Trophoblast cell (in vitro differentiated cells and primary cell): ENCODE measurements around the gene STAT3.

Source experiments
- DNase-seq, 2 donors: peaks; one replicate each; pipeline ENCODE4 v3.0.0-alpha.2; 2016
- H2AFZ ChIP-seq: 2 replicates; pipeline ENCODE4 v1.6.1; 2013; ENCODE audit warnings: low read length, moderate library complexity, mild to moderate bottlenecking; ENCODE audit not compliant: insufficient read depth, poor library complexity
- H2AK5ac ChIP-seq: 2 replicates; pipeline ENCODE4 v1.6.1; 2013; ENCODE audit warnings: mild to moderate bottlenecking, low read length
- H2BK120ac ChIP-seq: 2 replicates; pipeline ENCODE4 v1.6.1; 2013; ENCODE audit warnings: low read length, mild to moderate bottlenecking, moderate library complexity; ENCODE audit not compliant: insufficient read depth, poor library complexity
- H2BK12ac ChIP-seq: 2 replicates; pipeline ENCODE4 v1.6.1; 2013; ENCODE audit warnings: mild to moderate bottlenecking, low read length, moderate library complexity
- H2BK5ac ChIP-seq: 2 replicates; pipeline ENCODE4 v1.6.1; 2013; ENCODE audit warnings: low read length, low read depth, moderate library complexity, mild to moderate bottlenecking; ENCODE audit not compliant: poor library complexity
- H3K14ac ChIP-seq: 2 replicates; pipeline ENCODE4 v1.6.1; 2013; ENCODE audit warnings: mild to moderate bottlenecking, low read length
- H3K18ac ChIP-seq: 2 replicates; pipeline ENCODE4 v1.6.1; 2013; ENCODE audit warnings: mild to moderate bottlenecking, low read length
- H3K23ac ChIP-seq: 2 replicates; pipeline ENCODE4 v1.6.1; 2013; ENCODE audit warnings: low read length
- H3K27ac ChIP-seq: 2 replicates; pipeline ENCODE4 v1.5.1; 2013; ENCODE audit warnings: low read depth, mild to moderate bottlenecking, inconsistent platforms, low read length, moderate library complexity
- H3K27me3 ChIP-seq: 2 replicates; pipeline ENCODE4 v1.6.1; 2013; ENCODE audit warnings: inconsistent platforms, mild to moderate bottlenecking, low read length, moderate library complexity; ENCODE audit not compliant: insufficient read depth
- H3K36me3 ChIP-seq, 2 experiments: 1 replicate in 1 of 2; 2 replicates in 1 of 2; pipeline ENCODE4 v1.6.1; 2013; ENCODE audit warnings: low read length in 2 of 2, mild to moderate bottlenecking in 2 of 2, moderate library complexity in 1 of 2; ENCODE audit not compliant: insufficient read depth in 2 of 2, control insufficient read depth in 1 of 2
- H3K4ac ChIP-seq: 2 replicates; pipeline ENCODE4 v1.6.1; 2013; ENCODE audit warnings: low read depth, mild to moderate bottlenecking, low read length, moderate library complexity
- H3K4me1 ChIP-seq, 2 experiments: 1 replicate in 1 of 2; 2 replicates in 1 of 2; pipeline ENCODE4 v1.6.1; 2013; ENCODE audit warnings: low read length in 2 of 2, mild to moderate bottlenecking in 2 of 2, moderate library complexity in 1 of 2; ENCODE audit not compliant: insufficient read depth in 2 of 2, control insufficient read depth in 1 of 2
- H3K4me2 ChIP-seq: 2 replicates; pipeline ENCODE4 v1.6.1; 2013; ENCODE audit warnings: inconsistent platforms, mild to moderate bottlenecking, low read length, moderate library complexity
- H3K4me3 ChIP-seq: 2 replicates; pipeline ENCODE4 v1.5.1; 2013; ENCODE audit warnings: mild to moderate bottlenecking, low read depth, low read length, inconsistent platforms
- H3K79me1 ChIP-seq: one replicate; pipeline ENCODE4 v1.6.1; 2013; ENCODE audit warnings: low read length
- H3K79me2 ChIP-seq: 2 replicates; pipeline ENCODE4 v1.6.1; 2013; ENCODE audit warnings: low read length, mild to moderate bottlenecking; ENCODE audit not compliant: control insufficient read depth, insufficient read depth, poor library complexity
- H3K9ac ChIP-seq: 2 replicates; pipeline ENCODE4 v1.6.1; 2013; ENCODE audit warnings: mild to moderate bottlenecking, low read length
- H3K9me3 ChIP-seq: 2 replicates; pipeline ENCODE4 v1.6.1; 2013; ENCODE audit warnings: low read depth, mild to moderate bottlenecking, control low read depth, inconsistent platforms, low read length; ENCODE audit not compliant: insufficient read depth
- H4K12ac ChIP-seq: 2 replicates; pipeline ENCODE4 v1.6.1; 2013; ENCODE audit warnings: low read depth, mild to moderate bottlenecking, low read length, moderate library complexity
- H4K8ac ChIP-seq: 2 replicates; pipeline ENCODE4 v1.6.1; 2013; ENCODE audit warnings: low read depth, mild to moderate bottlenecking, low read length, moderate library complexity
- H4K91ac ChIP-seq: one replicate; pipeline ENCODE4 v1.6.1; 2013; ENCODE audit warnings: low read depth, mild to moderate bottlenecking, low read length, moderate library complexity
- WGBS: extraction: QIAGEN DNeasy Blood & Tissue Kit; methylation state at CpG from one replicate; pipeline ENCODE4 v1.1.7; 2013; ENCODE audit warnings: missing lambda C conversion rate; ENCODE audit not compliant: insufficient read length, insufficient coverage; ENCODE audit errors: extremely low coverage; 5-methylcytosine and 5-hydroxymethylcytosine counted together

Gene STAT3

GRCh38 chr17:42289611-42290181 is 98.5 kb downstream of the STAT3 start:
- Histone ChIP-seq H3K9ac (no peak overlapping the region), H2BK5ac (no peak overlapping the region), H3K27ac (no peak overlapping the region), H2AFZ (no peak overlapping the region), H3K23ac (no peak overlapping the region), H2AK5ac (no peak overlapping the region), H3K9me3 (peaks cover 1% of the 10 kb centered on the region), H3K14ac (no peak overlapping the region), H2BK120ac (no peak overlapping the region), H4K12ac (no peak overlapping the region), H3K79me1 (no peaks in the 10 kb centered on the region), H3K18ac (no peak overlapping the region), H3K79me2 (no peaks in the 10 kb centered on the region), H3K36me3 (no peaks in the 10 kb centered on the region), H4K8ac (no peak overlapping the region), H3K27me3 (peaks cover 17% of the 10 kb centered on the region), H4K91ac (no peak overlapping the region), H3K4me3 (no peak overlapping the region), H3K4me1 (peaks cover 5 to 7% of the 10 kb centered on the region in 2 experiments), H3K4ac (no peak overlapping the region), H3K4me2 (no peak overlapping the region), H2BK12ac (no peak overlapping the region)
- whole genome bisulfite sequencing, result no CpG with 5 or more reads among the region's 9 CpGs
- no peak for DNase-seq

DNA sequence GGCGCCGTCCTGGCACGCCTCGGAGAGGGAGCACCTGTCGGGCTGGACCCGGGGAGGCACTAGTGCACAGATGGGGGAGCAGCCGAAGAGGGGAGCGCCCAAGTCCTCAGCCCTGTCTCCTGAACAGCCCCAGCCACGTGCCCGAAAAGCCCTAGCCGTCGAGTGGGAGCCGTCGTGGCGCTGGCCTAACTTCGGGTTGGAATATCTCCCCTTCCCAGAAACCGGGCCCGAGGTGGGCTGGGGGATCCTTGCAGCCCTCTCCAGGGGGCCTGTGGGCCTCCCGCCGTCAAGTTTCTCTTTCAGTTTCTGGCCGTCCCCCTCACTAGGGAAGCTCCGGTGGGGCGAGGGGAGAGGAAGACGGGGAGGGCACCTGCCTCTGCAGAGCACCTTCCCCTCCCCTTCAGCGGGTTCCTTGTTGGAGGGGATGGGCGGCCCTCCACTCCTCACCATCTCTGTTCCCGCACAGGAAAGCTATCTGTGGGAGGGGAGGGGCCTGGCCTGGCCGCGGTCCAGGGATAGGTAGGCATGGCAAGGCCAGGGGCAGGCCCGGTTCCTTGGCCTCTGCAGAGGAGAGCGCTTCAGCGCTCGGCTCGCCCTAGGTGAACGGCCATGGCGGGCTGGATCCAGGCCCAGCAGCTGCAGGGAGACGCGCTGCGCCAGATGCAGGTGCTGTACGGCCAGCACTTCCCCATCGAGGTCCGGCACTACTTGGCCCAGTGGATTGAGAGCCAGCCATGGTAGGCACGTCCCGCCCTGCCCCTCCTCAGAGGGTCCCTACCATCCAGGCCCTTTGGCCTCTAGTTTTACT is 99.2 kb downstream of the STAT3 start:
- WGBS, result no CpG with 5 or more reads among the region's 44 CpGs
- no peak overlapping the region for H2BK5ac ChIP-seq
- H2AFZ ChIP-seq, result no peak overlapping the region
- no peak overlapping the region for H2BK120ac ChIP-seq
- no peaks in the 10 kb centered on the region for H3K79me2 ChIP-seq
- no peak overlapping the region for H4K91ac ChIP-seq
- no peak overlapping the region for H4K12ac ChIP-seq
- H3K14ac ChIP-seq, result no peak overlapping the region
- no peak overlapping the region for H2AK5ac ChIP-seq
- no peak overlapping the region for H3K4ac ChIP-seq
- H3K36me3 ChIP-seq, result no peaks in the 10 kb centered on the region
- no peak overlapping the region for H3K23ac ChIP-seq
- H4K8ac ChIP-seq, result peak overlapping the region; percentile 11
- peaks cover 1% of the 10 kb centered on the region for H3K9me3 ChIP-seq
- no peaks in the 10 kb centered on the region for H3K79me1 ChIP-seq
- no peak for DNase-seq
- H3K9ac ChIP-seq, result no peak overlapping the region
- H3K27ac ChIP-seq, result no peak overlapping the region
- no peak overlapping the region for H2BK12ac ChIP-seq
- peaks cover 3 to 4% of the 10 kb centered on the region in 2 experiments for H3K4me1 ChIP-seq
- no peak overlapping the region for H3K18ac ChIP-seq
- H3K4me2 ChIP-seq, result peak overlapping the region; percentile 79
- H3K4me3 ChIP-seq, result no peak overlapping the region
- peaks cover 17% of the 10 kb centered on the region for H3K27me3 ChIP-seq

DNA sequence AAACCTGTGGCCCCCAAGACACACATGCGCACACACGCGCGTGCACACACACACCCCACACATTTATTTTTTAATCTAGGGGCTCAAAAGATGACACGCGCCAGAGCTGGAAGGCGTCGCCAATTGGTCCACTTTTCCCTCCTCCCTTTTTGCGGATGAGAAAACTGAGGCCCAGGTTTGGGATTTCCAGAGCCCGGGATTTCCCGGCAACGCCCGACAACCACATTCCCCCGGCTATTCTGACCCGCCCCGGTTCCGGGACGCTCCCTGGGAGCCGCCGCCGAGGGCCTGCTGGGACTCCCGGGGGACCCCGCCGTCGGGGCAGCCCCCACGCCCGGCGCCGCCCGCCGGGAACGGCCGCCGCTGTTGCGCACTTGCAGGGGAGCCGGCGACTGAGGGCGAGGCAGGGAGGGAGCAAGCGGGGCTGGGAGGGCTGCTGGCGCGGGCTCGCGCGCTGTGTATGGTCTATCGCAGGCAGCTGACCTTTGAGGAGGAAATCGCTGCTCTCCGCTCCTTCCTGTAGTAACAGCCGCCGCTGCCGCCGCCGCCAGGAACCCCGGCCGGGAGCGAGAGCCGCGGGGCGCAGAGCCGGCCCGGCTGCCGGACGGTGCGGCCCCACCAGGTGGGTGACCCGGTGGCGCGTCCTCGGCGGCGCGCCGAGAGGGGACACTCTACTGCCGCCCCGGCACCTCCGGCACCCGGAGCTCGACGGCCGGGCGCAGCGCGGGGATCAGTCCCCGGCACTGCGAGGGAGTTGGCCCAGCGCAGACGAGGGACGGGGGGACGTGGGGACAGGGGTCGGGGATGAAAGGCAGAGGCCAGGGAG is 100.1 kb downstream of the STAT3 start, which contains the start of gene STAT5A:
Gene STAT5A (plus strand): TSS at position 522 of the 826 bp plus-strand sequence. CDS start 914 bp downstream, outside the sequence.
- H2AFZ ChIP-seq, result peak within 1 kb of the TSS; percentile 83
- H3K9me3 ChIP-seq, result peaks cover 1% of the 10 kb centered on the region
- peaks cover 3 to 4% of the 10 kb centered on the region in 2 experiments for H3K4me1 ChIP-seq
- H3K36me3 ChIP-seq, result no peaks in the 10 kb centered on the region
- H4K8ac ChIP-seq, result peak within 1 kb of the TSS; percentile 82
- no peaks in the 10 kb centered on the region for H3K79me1 ChIP-seq
- peak within 1 kb of the TSS; percentile 15 for H3K14ac ChIP-seq
- H2BK5ac ChIP-seq, result no peak within 1 kb of the TSS
- peak within 1 kb of the TSS; percentile 79 for H3K4me2 ChIP-seq
- H3K4me3 ChIP-seq, result peak within 1 kb of the TSS; percentile 65
- H3K4ac ChIP-seq, result no peak within 1 kb of the TSS
- H3K9ac ChIP-seq, result no peak within 1 kb of the TSS
- no peaks in the 10 kb centered on the region for H3K79me2 ChIP-seq
- H3K18ac ChIP-seq, result peak within 1 kb of the TSS; percentile 59
- peak within 1 kb of the TSS; percentile 59 for H4K12ac ChIP-seq
- WGBS, result no CpG with 5 or more reads among the region's 88 CpGs
- peaks cover 17% of the 10 kb centered on the region for H3K27me3 ChIP-seq
- H2BK120ac ChIP-seq, result peak within 1 kb of the TSS; percentile 54
- no peak within 1 kb of the TSS for H2AK5ac ChIP-seq
- no peak within 1 kb of the TSS for H3K27ac ChIP-seq
- H2BK12ac ChIP-seq, result peak within 1 kb of the TSS; percentile 45
- no peak within 1 kb of the TSS for H3K23ac ChIP-seq
- DNase-seq, result peak; percentile 61 to 70
- peak within 1 kb of the TSS; percentile 58 for H4K91ac ChIP-seq

DNA sequence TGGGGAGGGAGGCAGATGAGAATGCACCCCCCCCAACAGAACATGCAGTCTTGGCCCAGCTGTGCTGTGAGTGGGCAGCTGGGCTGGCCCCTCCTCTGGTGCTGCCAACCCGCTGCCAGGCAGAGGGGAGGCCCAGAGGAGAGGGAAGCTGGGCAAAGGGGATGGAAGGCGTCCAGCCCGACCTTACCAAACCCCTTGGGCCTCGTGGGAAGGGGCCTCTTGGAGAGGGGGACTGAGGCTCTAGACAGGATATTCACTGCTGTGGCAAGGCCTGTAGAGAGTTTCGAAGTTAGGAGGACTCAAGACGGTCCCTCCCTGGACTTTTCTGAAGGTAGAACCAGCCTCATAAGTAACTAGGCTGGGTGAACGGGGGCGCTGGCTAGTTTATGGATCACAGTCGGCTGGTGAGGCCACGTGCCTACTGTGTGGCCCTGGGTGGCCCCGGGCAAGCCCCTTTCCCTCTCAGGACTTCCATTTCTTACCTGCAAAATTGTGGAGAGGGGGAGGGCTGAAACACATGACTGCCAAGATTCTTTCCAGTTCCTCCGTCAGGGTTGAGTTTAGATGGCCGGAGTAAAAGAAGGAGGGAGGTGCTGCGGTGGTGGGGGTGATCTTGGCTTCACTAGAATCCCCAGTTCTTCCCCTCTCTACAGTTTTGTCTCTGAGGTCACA is 100.8 kb downstream of the STAT3 start:
- no CpG with 5 or more reads among the region's 14 CpGs for WGBS

More for the DNA sequence above, 100.8 kb downstream of the STAT3 start:
- Histone ChIP-seq H3K4me1 (peaks cover 3 to 4% of the 10 kb centered on the region in 2 experiments), H4K8ac (peak overlapping the region; percentile 82), H3K4me3 (no peak overlapping the region), H2BK12ac (no peak overlapping the region), H2BK120ac (no peak overlapping the region), H4K12ac (no peak overlapping the region), H4K91ac (no peak overlapping the region), H3K14ac (no peak overlapping the region), H2AK5ac (no peak overlapping the region), H3K27me3 (peaks cover 17% of the 10 kb centered on the region), H3K36me3 (no peaks in the 10 kb centered on the region), H2BK5ac (no peak overlapping the region), H3K9me3 (peaks cover 1% of the 10 kb centered on the region), H3K4me2 (peak overlapping the region; percentile 79), H3K79me1 (no peaks in the 10 kb centered on the region), H3K27ac (no peak overlapping the region), H3K4ac (no peak overlapping the region), H3K79me2 (no peaks in the 10 kb centered on the region), H3K9ac (no peak overlapping the region), H3K23ac (no peak overlapping the region), H2AFZ (peak overlapping the region; percentile 83), H3K18ac (no peak overlapping the region)
- DNase-seq, result no peak
